ENCODE results near the gene DIPK1C. TPM values are rescaled to one million over a fixed set of nuclear protein-coding genes. Genes with fewer than 3 reads are reported as not detected.

Gene DIPK1C
- total RNA-seq, 3 donors from 2014 or later (not counting 1 experiment from before 2014, with no cell fraction given): not detected

GRCh38 chr18:74497324-74497676 is 40.2 kb upstream of the DIPK1C start:
- no peak for ATAC-seq
- intact Hi-C loops (cut with micrococcal nuclease): loop anchor here (2.0 to 5.0 kb wide), 2 partner anchors 204 to 1995 kb away; no protein-coding TSS in a partner anchor
- peaks cover 44 to 47% of the 10 kb centered on the region in 2 donors for H3K4me1 Mint-ChIP-seq

DNA sequence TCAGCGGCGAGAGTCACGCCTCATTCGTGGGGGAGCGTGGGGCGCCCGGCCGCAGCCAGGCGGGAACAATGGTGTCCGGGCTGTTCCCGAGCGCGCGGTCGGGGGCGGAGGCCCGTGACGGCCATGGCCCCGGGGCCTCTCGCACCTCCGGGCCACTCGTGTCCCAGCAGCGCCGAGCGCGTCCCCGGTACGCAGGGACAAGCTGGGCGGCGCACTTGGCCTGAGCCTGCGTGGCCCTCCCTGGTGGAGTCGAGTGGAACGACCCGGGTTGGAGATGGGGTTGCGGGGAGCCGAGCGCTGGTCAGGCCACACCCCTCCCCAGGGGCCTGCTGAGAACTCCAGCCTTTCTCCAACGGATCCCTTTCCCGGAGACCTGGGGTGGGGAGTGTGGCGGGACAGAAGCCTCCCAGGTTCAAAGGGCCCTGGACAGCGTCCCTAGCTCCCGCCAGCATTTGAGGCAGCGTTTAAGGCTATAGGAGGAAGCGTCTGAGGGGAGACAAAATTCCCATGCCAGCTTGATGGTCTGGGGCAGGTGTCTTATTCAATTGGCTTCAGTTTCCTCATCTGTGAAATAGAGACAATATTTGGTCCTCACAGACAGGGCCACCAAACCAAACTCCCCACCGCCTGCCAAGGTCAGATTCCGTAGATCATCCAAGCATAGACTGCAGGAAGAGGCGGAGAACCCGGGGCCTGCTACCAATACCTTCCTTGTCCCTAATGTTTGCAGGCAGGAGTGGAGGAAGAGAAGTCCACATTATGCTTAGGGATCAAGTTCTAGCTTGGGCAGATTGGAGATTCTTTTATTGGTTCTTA is 39.6 kb upstream of the DIPK1C start:
- Mint-ChIP-seq H3K4me3 (peak overlapping the region; percentile 95), H3K4me1 (peaks cover 44 to 47% of the 10 kb centered on the region in 2 donors), H3K36me3 (no peaks in the 10 kb centered on the region), H3K27me3 (ENCODE audit: low read depth in 2 of 2) (no peaks in the 10 kb centered on the region), H3K27ac (peak overlapping the region; percentile 96 to 98), H3K9me3 (no peaks in the 10 kb centered on the region)
- Histone ChIP-seq H3K9me3 (ENCODE audit: control insufficient read depth, insufficient read depth, low read length) (no peaks in the 10 kb centered on the region), H3K27me3 (ENCODE audit: control insufficient read depth, insufficient read depth, low read length) (no peaks in the 10 kb centered on the region), H3K4me3 (ENCODE audit: low read length) (peak overlapping the region; percentile 56), H3K36me3 (ENCODE audit: control insufficient read depth, insufficient read depth, low read length) (peaks cover 6% of the 10 kb centered on the region), H3K4me1 (ENCODE audit: control insufficient read depth, insufficient read depth, low read length) (peaks cover 45% of the 10 kb centered on the region), H3K27ac (ENCODE audit: low read length) (peak overlapping the region; percentile 81)
- intact Hi-C loops (cut with micrococcal nuclease): loop anchor here (2.0 to 5.0 kb wide), 2 partner anchors 204 to 1996 kb away; no protein-coding TSS in a partner anchor
- TF ChIP-seq CTCF (IDR thresholded peaks at IDR 0.05): no peak
- WGBS (ENCODE audit: insufficient coverage): 6% methylated on average over 48 of the region's 48 CpGs
- DNase-seq (peak in 1 of 2 donors; percentile 63), ATAC-seq (peak; percentile 11 to 14 (median 13))

More at GRCh38 chr18:74497324-74497676, 40.2 kb upstream of the DIPK1C start:
- H3K4me3 Mint-ChIP-seq: peak overlapping the region; percentile 95
- H3K4me3 ChIP-seq (ENCODE audit: low read length): peak overlapping the region; percentile 56
- H3K4me1 ChIP-seq (ENCODE audit: control insufficient read depth, insufficient read depth, low read length): peaks cover 45% of the 10 kb centered on the region
- peak overlapping the region; percentile 96 to 98 for H3K27ac Mint-ChIP-seq
- H3K36me3 Mint-ChIP-seq: no peaks in the 10 kb centered on the region
- no peaks in the 10 kb centered on the region for H3K27me3 ChIP-seq (ENCODE audit: control insufficient read depth, insufficient read depth, low read length)
- H3K27ac ChIP-seq (ENCODE audit: low read length): peak overlapping the region; percentile 81
- no peaks in the 10 kb centered on the region for H3K27me3 Mint-ChIP-seq (ENCODE audit: low read depth in 2 of 2)
- DNase-seq: peak in 1 of 2 donors; percentile 30
- H3K36me3 ChIP-seq (ENCODE audit: control insufficient read depth, insufficient read depth, low read length): peaks cover 9% of the 10 kb centered on the region
- WGBS (ENCODE audit: insufficient coverage): 87% methylated on average over 8 of the region's 8 CpGs
- no peak for TF ChIP-seq CTCF (IDR thresholded peaks at IDR 0.05)
- no peaks in the 10 kb centered on the region for H3K9me3 Mint-ChIP-seq
- H3K9me3 ChIP-seq (ENCODE audit: control insufficient read depth, insufficient read depth, low read length): no peaks in the 10 kb centered on the region

DNA sequence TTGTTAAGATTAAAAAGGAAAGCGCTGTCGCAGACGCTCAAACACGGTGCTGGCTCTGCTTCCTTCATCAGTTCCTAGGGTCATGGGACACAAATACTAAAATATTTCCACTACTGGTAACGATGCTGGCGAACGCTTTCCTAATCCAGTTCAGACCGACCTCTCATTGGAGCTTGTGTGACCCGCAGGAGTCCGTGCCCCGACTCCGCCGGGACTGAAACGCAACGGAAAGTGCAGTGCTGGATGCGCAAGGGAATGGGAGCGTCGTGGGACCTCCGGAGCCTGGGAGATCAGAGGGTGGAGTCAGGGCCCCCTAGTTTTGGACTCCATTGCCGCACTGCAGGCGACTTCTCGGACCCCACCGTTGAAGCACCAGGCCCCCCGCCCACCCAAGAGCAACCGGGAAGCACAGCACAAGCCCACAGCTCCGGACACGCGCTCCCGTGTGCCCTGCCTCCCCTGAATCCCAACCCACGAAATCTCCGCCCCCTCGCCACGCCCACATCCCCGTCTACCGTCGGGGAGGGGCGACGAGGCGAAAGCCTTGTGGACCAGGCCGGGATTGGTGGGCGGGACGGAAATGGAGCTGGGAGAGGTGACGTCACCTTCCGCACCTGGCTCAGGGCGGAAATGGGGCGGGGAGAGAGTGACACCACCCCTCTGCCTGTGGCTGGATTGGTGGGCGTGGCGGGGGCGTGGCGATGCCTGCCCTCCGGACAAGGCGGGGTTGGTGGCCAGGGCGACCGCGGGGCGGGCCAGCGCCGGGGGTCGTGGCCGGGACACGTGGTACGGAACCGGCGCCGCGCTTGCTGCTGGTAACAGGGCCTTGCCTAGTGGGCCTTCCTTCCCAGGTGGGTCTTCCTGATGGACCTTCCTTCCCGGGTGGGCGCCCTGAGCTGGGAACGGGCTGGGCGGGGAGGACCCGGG is 38.7 kb upstream of the DIPK1C start, which contains the start of gene CNDP2:
CNDP2 (plus strand) TSS at position 783 of the 927 bp plus-strand sequence. CDS start 3,611 bp downstream, outside the sequence.
- Mint-ChIP-seq H3K4me3 (peak within 1 kb of the TSS; percentile 95), H3K27ac (peak within 1 kb of the TSS; percentile 96 to 98), H3K27me3 (ENCODE audit: low read depth in 2 of 2) (no peaks in the 10 kb centered on the region), H3K4me1 (peaks cover 42 to 44% of the 10 kb centered on the region in 2 donors), H3K9me3 (no peaks in the 10 kb centered on the region), H3K36me3 (no peaks in the 10 kb centered on the region)
- Histone ChIP-seq H3K36me3 (ENCODE audit: control insufficient read depth, insufficient read depth, low read length) (no peaks in the 10 kb centered on the region), H3K4me1 (ENCODE audit: control insufficient read depth, insufficient read depth, low read length) (peaks cover 40% of the 10 kb centered on the region), H3K27me3 (ENCODE audit: control insufficient read depth, insufficient read depth, low read length) (no peaks in the 10 kb centered on the region), H3K4me3 (ENCODE audit: low read length) (peak within 1 kb of the TSS; percentile 56), H3K9me3 (ENCODE audit: control insufficient read depth, insufficient read depth, low read length) (no peaks in the 10 kb centered on the region), H3K27ac (ENCODE audit: low read length) (peak within 1 kb of the TSS; percentile 81)
- no peak for TF ChIP-seq CTCF (IDR thresholded peaks at IDR 0.05)
- ATAC-seq (peak; percentile 73 to 91 (median 82)), DNase-seq (peak; percentile 95 to 99)
- intact Hi-C loops (cut with micrococcal nuclease): loop anchor here (2.0 to 5.0 kb wide), 2 partner anchors 203 to 1996 kb away; no protein-coding TSS in a partner anchor
- under 1% methylated on average over 69 of the region's 71 CpGs for WGBS (ENCODE audit: insufficient coverage)
